ELR (cell line): ENCODE measurements around the gene AHRR.

Experiments
- DNase-seq: peaks from one replicate; pipeline ENCODE4 v3.0.0-alpha.2; 2015; ENCODE audit warnings: low read depth

AHRR gene

DNA sequence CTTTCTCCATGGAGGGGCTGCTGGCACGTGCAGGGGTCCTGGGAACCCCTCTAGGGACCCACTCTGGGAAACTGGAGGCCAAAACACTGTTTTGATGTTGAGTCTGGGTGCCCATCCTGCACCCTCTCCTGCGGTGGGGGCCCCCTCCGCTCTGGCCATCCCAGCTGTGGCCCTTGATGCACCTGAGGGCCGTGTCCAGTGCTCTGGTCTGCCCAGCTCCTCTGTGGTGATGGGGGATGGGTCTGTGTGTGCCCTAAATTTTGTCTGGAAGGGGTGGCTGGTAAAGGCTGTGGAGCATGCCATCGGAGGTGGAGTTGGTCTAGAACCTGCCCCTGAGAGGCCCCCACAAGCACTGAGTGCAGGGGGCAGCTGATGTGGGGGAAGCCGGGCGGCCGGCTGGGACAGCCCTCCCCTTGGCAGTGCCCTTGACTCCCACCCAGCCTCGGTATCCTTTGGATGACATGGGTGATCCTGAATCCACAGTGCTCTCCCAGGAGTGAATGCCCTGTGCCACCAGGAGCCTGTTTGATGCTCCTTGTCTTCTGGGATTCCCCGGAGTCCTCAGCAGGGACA, 26.3 kb downstream of the AHRR start:
- no peak for DNase-seq

GRCh38 chr5:348726-349125, 27.2 kb downstream of the AHRR start:
- no peak for DNase-seq

DNA sequence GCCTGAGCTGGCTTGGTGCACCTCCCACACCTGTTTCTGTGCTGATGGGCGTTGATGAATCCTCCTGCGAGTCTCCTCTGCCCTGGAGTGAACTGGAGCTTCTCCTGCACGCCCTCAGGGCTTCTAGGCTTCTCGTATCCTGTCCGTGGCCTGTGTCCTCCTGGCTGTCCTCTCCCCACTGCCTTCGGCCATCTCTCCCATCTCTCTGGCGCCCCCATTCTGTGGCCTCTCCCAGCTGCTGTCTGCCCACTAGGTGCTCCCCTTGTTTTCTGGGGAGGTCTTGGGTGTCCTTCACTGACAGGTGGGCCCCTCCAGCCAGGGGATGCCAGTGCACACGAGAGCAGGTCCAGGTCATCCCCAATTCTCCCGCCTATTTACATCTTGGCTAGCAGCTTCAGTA, 28.8 kb downstream of the AHRR start:
- DNase-seq: peak; percentile 44

- DNase-seq: no peak
Measured at GRCh38 chr5:351084-351920, 29.8 kb downstream of the AHRR start.

DNA sequence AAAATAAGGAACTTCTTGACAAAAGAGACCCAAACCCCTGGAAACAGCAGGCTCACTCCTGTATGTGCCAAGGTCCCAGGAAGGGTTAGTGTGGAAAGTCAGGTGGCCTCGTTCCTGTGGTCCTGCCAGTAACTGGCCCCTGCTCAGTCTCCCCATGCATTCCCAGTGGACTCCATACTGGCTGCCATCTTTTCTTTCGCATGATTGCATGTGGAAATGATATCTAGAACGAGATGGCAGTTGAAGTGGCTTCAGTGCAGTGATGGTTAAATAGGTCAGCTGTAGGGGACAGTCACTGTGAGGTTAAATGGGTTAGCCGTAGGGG, 30.4 kb downstream of the AHRR start:
- DNase-seq: no peak

DNA sequence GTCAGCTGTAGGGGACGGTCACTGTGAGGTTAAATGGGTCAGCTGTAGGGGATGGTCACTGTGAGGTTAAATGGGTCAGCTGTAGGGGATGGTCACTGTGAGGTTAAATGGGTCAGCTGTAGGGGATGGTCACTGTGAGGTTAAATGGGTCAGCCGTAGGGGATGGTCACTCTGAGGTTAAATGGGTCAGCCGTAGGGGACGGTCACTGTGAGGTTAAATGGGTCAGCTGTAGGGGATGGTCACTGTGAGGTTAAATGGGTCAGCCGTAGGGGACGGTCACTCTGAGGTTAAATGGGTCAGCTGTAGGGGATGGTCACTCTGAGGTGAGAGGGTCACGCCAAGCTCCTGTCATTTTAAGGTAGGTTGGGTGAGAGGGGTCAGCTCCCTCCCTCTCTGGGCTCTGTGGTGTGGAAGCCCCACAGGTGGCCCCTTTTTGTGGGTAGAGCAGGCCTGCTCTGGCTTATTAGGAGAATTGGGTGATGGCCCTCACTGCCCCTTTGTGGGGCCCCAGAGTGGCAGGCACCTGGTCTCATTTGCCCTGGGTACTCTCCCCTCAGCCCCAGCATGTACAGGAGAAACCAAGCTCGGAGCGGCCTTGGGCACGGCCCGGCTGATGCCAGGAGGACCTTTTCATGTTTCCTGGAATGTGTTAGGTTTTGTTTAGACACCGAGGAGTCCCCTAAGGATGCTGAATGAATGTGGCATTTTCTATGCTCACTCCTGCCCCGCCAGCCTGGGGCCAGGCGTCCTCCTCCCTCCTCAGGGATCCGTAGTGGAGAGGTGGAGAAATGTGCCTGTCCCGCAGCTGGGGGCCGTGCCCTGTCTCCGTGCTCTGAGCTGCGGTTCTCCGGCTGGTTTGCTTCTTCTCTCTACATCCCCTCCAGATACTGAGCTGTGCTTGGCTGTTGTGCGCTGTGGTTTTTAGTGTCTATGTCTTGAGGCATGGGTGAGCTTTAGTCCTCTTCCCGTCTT, 31.4 kb downstream of the AHRR start:
- DNase-seq: no peak

DNA sequence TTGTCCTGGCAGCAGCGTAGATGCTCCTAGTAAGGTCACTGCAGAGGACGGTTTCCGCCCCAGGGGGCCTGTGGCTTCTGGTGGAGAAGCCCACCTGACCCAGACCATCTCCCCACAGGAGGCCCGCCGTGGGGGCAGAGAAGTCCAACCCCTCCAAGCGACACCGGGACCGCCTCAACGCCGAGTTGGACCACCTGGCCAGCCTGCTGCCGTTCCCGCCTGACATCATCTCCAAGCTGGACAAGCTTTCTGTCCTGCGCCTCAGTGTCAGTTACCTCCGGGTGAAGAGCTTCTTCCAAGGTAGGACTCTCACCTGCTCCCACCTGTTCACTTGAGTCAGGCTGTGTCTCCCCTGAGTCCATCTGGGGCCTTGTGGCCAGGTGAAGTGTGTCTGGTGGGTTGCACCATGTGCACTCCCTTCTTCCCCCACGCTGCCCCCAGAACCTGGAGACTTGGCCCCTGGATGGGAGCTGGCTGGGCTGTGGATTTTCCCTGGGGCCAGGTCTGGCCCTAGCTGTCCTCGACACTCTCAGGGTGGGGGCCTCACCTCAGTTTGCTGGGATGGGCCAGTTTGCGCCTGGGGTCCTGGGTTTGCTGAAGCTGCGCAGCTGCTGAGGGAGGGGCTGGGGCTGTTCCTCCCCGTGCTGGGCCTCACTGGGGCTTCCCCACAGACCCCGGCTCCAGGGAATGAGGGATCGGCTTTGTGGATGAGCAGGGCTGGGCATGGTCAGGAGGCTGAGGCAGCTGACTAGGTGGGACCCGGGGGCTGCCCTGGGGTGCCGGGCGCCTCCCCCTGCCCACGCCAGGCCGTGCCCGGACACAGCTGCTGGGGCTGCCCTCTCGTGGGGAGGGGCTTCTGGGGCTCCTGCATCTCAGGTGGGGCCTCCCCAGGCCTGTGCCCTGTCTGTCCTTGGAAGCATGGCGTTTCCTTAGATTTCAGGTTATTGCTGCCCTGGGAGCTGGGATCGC, 32.4 kb downstream of the AHRR start:
- DNase-seq: no peak

- DNase-seq: no peak
Measured at GRCh38 chr5:354581-355378, 33.3 kb downstream of the AHRR start.

- DNase-seq: no peak
Measured at GRCh38 chr5:355379-355935, 33.9 kb downstream of the AHRR start.

DNA sequence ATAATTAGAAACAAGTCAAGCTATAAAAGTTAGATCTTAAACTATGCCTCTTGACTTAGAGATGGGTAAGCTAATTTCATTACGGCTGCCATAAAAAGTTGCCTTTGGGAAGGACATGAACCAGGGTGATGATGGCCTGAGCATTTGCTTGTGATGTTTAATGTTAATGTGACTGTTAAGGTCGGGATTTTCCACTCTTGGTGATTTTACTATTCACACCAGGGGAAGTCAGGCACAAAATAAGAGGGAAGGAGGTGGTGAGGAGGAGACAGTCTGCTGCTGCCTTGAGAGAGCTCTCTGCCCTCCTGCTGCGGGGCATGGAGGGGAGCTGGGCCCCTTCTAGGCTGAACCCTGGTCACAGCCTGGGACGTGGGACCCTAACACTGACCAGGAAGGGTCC, 34.4 kb downstream of the AHRR start:
- DNase-seq: no peak

DNA sequence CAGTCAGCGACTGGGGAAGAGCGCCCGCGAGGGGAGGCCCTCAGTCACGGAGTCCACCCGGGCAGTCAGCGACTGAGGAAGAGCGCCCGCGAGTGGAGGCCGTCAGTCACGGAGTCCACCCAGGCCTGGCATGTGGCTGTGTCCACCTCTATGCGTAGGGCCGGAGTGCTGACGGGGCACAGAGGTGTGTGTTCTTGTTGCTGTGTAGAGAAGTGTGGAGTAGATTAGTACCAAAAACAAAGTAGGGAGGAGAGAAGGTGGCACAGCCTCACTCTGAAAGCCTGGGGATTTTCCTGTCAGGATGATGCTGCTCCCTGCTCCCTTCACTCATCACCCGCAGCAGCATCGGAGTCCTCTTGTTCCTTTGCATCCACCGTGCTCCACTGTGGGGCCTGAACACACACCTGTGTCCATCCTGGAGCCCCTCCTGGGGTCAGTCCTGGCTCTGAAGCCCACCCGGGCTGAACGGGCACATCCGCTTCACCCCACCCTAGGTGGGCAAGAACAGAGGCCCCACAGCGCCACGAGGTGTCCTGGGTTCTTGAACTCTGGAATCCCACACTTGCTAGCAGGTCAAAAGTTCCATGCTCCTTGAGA, 37.9 kb downstream of the AHRR start:
- DNase-seq: no peak

DNA sequence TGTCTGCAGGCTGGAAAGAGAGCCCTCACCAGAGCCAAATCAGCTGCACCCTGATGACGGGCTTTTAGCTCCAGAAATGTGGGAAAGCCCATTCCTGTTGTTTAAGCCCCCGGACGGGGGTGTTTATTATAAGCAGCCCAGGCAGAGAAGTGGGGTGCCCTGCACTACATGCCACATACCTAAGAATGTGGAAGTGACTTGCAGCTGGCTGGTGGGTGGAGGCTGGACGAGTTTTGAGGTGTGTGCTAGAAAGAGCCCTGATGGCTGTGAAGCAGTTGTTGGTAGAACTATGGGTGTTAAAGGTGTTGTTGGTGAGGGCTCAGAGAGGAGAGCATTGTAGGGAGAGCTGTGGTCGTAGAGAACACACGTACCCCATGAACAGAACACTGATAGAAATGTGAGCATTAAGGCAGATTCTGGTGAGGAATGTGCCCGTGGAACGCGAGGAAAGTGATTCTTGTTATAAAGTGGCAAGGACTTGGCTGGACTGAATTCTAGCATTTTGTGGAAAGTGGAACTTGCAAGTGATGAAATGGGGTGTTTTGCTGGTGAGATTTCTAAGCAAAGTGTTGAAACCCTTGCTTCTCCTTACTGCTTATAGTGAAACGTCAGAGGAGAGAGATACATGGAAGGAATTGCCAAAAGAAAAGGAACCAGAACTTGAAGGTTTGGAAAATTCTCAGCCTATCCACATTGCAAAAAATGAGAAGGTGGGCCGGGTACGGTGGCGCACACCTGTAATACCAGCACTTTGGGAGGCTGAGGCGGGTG, 38.9 kb downstream of the AHRR start:
- DNase-seq: no peak

- DNase-seq: no peak
Measured at GRCh38 chr5:362189-362588, 40.7 kb downstream of the AHRR start.

DNA sequence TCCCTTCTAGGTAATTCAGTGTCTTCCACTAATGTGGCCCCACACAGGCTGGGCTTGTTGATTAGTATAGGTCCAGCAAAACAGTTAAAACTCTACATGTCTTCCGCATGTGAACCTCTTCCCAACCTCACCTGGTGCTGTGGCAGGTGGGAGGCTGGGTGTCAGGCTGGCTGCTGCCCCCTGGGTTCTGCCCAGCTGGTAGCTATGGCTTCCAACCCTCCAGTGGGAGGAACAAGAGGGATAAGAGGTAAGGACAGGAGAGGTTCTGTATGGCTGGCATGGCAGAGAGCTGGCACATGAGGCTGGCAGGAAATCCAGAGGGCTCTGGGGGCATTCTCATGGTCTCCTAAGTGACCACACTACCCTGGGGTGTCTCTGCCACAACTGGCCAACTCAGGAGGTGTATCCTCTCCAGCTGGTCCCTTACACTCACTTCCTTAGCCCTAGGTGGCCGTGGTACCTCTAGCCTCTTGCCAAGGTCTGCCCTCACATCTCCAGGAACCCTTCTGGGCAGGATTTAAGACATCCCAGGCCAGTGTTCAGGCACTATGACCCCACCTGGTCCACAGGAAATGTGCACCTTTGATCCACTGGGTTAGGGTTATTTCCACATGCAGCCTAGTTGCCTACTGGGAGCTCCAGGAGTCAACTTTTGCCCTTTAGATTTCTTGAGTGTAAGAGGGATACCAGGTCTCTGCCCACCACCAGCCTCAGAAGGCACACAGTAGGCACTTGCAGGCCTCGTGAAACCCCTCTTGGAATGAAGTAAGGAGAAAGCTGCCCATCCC, 41.7 kb downstream of the AHRR start:
- DNase-seq: no peak

GRCh38 chr5:364497-364896, 43.0 kb downstream of the AHRR start:
- DNase-seq: no peak

DNA sequence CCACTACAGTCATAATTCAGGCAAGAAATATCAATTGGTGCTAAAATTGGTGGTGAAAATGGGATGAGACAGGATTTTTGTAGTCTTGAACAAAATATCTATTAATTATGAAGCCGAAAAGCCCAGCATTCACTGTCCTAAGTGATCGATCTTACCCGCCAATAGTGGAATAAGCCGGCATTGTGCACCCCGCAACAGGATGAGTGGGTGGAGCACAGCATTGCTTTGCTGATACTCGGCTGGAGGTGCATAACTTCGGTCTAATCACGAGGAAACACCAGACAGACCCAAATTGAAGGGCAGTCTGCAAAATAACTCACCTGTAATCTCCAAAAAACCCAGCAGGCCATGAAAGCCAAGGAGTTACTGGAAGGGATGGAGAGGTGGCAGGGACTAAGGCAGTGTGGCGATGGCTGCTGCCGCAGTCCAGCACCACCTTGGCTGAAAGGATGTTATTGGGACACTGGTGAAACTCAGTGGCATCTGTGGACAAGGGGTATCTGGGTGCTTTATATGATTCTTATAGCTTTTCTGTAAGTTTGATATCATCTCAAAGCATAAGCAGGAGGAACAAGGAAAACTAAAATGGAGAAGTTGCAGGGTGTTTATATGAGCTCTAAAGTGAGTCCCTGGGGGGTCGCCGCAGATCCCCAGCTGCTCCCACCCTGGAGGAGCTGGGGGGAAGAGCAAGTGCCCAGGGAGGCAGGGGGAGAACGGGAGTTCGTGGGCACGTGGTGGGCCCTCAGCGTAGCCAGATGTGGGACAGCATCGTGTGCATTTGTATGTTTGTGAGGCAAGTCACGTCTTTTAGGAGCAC, 45.2 kb downstream of the AHRR start:
- DNase-seq: no peak

DNA sequence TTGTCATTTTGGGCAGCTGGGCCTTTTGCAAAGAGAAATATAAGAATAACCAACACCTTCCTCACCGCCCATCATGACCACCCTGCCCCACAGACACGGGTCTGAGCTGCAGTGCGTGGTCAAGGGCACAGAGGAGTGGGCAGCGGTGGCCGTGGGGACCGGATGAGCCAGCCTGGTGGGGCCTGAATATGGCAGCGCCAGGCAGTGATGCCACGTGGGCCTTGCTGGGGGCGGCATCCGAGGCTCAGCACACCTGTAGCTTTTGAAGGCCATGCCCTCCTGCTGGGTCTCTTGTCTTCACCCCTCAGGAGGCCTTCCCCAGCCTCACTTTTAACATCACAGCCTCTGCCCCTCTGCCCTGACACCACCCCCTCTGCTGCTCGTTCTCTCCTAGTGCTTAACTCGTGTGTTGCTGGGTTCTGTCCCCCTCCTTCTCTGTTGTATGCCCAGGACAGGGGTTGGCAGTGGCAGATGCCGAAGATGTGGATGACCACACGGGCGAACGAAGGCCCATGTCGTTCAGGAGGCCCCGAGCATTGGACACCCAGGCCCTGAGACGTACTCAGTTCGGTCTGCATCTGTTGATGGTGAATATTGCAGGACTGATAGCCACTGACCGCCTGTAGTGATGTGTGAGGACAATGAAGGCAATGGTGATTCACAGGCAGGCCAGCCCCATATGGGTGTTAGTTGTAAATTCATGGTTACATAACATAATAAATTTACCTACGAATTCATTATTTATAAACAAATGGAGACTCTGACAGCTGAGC, 46.0 kb downstream of the AHRR start:
- peak; percentile 67 for DNase-seq
